HG02759 (cell line): ENCODE measurements around the gene TLR6.

Experiments used
- ATAC-seq: cut with Tn5 transposase; IDR thresholded peaks from one replicate; pipeline ENCODE4 v1.9.1; 2021; ENCODE audit warnings: mild to moderate bottlenecking, moderate library complexity; ENCODE audit not compliant: unreplicated experiment

TLR6 gene

DNA sequence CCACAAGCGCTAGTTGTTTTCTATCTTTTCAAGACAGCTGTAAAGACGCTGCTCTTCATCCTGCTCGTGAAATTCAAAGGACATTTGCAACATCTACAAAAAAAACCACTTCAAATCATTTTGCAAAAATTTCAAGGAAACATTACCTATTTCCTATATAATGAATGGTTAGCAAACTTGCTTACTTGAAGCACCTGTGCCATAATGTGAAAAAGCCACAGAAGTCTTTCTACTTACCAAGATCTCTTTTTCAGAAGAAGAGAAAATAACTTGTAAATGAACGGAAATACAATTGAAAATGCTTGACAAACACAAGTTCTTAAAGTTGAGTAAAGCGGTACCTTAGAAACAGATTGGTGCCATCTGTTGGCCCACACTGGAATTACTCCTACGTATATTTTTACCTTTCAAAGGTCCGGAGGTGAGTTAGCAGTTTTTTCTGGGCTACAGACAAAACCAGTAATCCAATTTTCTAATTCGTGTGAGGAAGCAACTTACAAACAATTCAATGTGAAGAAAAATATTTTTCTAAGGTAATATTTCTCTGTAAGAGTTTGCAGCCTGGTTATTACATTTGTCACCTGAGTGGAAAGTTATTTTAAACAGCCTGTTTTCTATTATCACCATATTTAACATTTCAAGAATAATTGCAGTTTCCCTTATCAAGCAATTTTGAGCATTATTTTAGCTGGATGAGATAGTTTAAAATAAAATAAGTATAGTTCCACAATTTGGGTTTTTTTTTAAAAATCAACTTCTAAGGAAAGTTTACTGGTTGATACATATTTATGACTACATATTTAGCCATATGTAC, at the start of gene TLR6:
Gene TLR6, minus strand, starts transcription at position 294 of the 814 bp plus-strand sequence. CDS start 27,344 bp downstream, outside the sequence.
- ATAC-seq: peak; percentile 52

GRCh38 chr4:38905652-38906385, 49.2 kb upstream of the TLR6 start:
- no peak for ATAC-seq

DNA sequence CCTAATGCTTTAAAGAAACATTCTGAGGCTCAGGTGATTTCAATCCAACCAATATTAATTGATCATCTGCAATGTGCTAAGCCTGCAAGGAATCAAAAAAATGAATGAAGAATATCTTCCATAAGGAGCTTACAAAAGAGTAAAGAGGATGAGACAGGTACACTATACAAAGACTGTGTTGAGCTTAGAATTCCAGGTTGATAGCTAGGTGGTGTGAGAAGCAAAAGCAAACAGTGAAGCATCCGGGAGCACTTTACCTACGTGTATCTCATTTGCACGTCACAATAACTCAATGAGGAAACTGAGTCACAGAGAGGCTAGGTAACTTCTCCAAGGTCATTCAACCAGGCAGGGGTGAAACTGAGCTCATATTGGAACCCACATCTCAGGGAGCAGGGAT, 48.1 kb upstream of the TLR6 start:
- ATAC-seq: no peak

GRCh38 chr4:38904090-38904666, 47.6 kb upstream of the TLR6 start:
- peak; percentile 40 for ATAC-seq

DNA sequence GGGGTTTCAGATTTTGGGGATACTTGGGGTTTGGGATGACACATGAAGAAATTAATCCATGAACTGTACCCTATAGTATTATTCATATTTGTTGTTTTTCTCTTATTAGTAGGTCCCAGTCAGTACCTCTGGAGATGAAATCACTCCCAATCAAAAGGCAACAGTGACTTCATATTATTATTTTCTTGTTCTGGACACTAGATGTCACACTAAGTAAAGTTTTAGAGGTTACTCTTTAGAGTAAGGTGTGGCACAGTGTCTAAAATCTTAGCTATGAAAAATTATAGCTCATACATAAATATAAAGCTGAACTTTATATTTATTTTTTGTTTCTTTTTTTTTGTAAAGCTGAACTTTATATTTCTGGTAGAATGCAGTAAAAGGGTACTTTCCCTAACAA, 46.1 kb upstream of the TLR6 start:
- no peak for ATAC-seq

- ATAC-seq: no peak
Measured at GRCh38 chr4:38902221-38902620, 45.6 kb upstream of the TLR6 start.

DNA sequence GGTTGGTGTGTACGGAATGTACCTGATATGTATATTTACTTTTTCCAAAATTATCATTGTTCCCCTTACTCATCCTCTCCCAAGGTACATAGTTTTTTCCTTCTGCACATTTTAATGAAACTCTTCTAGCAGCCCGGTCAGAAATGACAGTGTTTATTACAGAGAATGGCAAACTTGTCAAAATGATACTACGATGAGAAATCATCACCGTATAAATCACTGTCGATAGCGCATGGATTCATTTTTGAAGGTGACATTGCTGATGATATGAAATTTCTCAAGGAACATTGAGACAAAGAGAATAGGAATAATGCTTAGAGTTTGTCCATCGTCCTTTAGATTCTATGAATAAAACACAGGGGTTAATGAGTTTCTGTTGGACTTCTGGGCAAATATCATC, 41.6 kb upstream of the TLR6 start:
- ATAC-seq: no peak

GRCh38 chr4:38896940-38897339, 40.3 kb upstream of the TLR6 start:
- ATAC-seq: no peak

DNA sequence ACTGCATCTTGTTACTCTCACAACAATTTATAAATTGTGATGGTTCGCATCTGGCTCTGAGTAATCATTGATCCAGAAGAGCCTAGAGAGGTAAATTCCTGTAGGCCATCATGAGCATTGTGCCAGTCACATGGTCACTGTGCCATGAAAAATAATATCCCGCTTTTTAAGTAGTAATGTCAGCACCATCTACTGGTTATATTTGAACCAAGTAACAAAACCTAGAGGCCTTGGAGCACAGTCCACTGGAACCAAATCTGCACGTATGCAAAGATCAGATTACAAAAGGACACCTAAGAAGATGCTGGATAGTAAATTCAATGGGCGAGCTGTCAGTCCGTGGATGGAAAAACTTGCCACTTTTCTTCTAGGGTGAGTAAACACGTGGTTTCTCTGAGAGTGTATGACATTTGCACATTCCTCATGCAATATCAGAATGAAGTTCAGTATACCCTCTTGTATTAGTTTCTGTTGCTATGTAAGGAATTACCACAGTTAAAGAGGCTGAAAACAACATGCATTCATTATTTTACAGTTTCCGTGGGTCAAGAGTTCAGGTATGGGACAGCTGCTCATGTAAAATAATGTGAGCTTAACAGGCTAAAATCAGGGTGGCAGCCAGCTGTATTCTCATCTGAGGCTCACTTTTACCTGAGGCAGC, 37.8 kb upstream of the TLR6 start:
- ATAC-seq: no peak

GRCh38 chr4:38891051-38891983, 34.7 kb upstream of the TLR6 start:
- ATAC-seq: no peak

GRCh38 chr4:38889143-38889542, 32.5 kb upstream of the TLR6 start:
- ATAC-seq: peak; percentile 59

DNA sequence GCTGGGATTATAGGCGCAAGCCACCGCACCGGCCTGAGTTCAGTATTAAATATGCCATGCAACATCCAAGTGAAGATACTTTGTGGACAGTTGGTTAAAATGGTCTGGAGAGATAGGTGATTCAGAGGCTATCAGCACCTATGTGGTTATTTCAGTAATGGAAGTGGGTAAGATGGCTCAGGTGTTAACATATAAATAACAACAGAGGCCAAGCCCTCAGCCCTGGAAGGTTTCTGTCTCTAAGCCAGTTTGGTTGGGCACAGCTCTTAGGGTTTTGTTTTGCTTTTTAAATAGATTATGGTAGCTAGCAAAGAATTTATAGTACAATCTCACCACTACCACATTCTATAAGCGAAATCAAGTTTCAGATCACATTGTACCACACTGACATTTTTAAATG, 27.6 kb upstream of the TLR6 start:
- ATAC-seq: no peak

DNA sequence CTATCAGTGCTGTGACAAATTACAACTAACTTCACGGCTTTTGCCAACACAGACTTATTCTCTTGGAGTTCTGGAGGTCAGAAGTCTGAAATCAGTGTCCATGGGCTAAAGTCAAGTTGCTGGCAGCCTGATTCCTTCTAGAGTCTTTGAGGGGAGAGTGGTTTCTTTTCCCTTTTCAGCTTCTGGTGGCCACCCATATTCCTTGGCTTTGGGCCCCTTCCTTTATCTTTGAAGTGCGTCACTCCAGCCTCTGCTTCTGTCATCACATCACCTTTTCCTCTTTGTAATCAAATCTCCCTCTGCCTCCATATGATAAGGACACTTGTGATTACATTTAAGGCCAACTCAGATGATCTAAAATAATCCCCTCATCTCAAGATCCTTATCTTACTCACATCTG, 20.0 kb upstream of the TLR6 start:
- no peak for ATAC-seq

DNA sequence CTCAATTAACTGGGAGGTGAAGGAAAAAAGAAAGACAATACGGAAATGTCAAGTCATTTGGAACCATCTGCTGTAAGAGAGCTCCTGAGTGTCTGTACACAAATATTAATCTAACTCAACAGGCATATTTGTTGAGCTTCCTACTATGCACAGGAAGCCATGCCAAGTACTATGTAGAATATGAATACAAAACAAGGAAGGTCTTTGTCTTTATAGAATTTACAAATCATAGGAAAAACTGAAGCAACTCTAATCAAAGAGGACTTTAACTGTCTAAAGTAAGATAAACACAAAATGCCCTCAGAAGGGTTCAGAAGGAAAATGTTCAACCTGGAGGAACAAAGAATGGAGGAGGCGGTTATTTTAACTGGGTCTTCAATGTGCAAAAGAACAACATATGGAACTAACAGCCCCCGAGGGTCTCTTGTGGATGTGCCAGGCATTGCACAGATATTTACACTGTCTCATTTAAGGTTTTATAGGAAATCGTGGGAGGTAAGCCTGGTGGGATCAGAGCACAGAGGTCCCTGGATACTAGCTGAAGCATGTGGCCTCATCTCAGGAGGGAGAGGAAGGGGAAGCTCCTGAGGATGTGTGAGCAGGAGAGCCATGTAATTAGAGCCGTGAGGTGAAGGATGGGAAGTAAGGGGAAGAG, 16.8 kb upstream of the TLR6 start:
- no peak for ATAC-seq

- no peak for ATAC-seq
Measured at GRCh38 chr4:38872620-38873019, 16.0 kb upstream of the TLR6 start.

GRCh38 chr4:38871593-38871992, 15.0 kb upstream of the TLR6 start:
- ATAC-seq: no peak

DNA sequence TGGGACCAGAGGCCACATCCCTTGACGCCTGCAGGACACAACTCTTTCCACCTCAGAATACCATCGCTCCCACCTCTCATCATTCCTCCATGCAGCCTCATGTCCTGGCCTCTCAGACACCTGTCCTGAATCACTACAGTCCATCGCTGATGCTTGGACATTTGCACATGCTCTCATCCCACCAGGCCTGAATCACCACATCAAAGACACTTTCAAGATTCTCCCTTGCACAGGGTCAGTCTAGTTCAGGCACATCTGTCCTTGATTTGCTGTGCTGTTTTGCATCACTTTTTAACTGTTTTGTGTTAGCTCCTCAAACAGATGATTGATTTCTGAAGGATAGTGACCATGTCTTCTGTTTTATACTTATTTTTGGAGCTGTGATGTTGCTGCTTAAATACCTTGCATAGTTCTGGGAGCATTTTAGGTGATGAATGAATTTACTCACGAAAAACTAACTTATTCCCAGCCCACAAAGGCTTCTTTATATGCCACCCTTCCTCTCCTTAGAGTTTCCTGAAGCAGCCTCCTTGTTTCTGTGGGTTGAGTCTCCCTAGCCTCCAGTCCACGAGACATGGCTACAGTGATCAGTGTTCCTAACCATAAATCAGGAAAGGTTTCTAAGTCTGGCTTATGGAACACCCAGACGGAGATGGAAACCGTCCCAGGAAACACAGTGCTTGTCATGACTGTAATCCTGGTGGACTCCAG, 13.6 kb upstream of the TLR6 start:
- no peak for ATAC-seq

DNA sequence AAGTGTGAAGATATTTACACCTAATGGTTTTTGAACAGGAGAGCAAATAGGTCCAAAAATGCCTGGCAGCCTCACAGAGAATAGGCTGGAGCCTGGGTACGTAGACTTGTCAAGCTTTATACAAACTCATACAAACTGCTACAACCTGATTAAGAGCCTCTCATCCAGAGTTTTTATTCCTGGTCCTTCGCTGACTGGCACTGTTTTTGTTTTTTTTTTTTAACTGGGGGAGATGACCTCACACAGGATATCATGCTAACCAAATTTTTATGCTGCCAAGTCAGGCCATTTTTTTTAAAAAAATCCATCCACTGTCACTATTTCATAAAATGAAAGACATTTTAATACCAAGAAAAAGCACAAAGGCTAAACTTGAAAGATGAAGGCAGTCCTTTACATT, 12.9 kb upstream of the TLR6 start:
- no peak for ATAC-seq
